Measurements from ENCODE around the gene WTIP.
"Not testable (repeated sequence)": the region's sequence is repeated elsewhere in the genome, so short reads cannot be mapped to it uniquely, and the experiment has no call there.

Gene WTIP

GRCh38 chr19:34504273-34504808 lies 22.8 kb downstream of the WTIP start:
- DNase-seq: no peak

- DNase-seq: no peak
Measured at GRCh38 chr19:34504809-34505291, 23.3 kb downstream of the WTIP start.

DNA sequence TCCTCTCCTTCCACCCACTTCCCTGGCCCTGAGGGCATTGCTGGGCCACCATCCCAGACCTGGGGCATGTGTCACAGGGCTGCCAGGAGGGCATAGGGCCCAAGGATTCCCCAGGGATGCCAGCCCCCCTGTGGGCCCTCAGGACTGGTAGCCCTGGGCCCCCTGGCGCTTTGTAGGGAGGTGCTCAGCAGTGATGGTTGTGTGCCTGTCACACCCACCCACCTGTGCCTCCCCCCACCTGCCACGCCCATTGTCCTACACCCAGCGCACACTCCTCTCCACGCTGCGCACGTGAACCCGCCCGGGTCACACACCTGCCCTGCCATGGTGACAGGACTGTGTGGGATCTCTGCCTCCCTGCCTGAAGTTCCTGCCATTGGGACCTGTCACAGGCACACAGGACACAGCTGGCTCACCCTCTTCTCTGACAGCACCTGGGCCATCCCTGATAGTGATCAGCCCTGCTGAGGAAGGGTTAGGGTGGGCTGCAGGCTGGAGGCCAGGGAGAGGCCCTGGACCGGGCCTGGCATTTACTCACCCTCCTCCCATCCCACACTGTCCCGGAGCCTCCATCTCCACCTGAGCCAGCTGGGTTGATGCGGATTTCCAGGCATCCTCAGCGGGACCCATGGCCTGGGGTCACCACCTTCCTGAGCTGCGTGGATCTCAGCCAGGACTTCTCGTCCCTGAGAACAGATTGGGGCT lies 23.9 kb downstream of the WTIP start:
- DNase-seq: no peak

DNA sequence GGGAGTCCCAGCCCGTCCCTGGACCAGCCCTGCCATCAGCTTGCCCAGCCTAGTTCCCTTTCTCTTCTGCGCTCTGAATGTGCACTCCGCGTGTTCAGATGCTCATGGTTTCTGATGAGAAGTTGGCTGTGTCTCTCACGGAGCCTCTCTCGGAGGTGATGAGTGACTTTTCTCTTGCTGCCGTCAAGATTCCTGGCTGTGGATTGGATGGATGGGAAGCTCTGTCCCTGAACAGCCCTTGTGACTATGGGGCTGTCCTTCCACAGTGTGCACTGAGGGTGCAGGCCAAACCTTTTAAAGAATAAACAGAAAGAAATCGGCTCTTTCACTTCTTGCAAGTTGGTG lies 24.4 kb downstream of the WTIP start:
- DNase-seq: no peak

- no peak for DNase-seq
Measured at GRCh38 chr19:34507414-34508067, 26.0 kb downstream of the WTIP start.

- no peak for DNase-seq
Measured at GRCh38 chr19:34508540-34508939, 27.0 kb downstream of the WTIP start.

GRCh38 chr19:34510904-34511303 lies 29.3 kb downstream of the WTIP start:
- not testable (repeated sequence) for DNase-seq

DNA sequence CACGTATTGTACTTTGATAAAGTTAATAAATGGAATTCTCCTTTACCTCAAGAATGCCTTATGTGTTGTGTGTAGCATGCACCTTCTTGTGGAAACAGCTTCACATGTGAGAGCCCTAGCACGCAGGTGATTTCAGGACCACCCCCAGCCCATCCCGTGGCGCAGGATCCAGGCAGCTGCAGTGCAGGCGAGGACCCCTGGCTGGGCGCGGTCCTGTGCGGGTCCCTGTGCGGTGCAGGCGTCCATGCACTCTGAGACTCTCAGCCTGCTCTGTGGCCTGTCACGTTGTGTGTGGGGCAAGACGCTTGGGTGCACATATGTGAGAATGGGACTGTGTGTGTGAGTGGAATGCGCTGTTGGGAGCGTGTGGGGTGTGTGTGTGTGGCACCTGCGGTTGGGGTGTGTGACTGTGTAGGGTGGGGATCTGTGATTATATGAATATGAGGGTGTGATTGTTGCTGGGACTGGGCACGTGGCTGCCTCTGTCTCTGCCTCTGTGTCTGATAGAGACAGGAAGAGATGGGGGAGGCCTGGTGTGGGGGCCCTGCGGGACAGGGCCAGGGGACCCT lies 30.8 kb downstream of the WTIP start:
- no peak for DNase-seq

- no peak for DNase-seq
Measured at GRCh38 chr19:34513767-34514166, 32.2 kb downstream of the WTIP start.

DNA sequence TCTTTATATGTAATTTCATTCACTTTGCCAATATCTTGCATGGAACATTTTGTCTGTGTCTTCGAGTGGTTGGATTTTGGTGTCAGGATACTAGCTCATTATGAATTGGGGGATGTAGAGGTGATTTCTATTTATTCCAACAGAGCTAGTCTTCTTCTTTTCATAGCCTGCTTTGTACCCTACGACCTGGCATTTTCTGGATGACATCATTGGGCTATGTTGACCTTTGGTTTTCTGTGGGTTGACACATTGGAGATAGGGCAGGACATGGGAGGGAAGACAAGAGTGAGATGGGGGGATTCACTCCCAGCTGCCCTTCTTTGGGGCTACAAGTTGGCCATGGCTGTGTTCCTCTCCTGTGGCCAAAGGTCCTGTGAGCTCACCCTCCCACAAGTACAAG lies 38.0 kb downstream of the WTIP start:
- DNase-seq: no peak

- no peak for DNase-seq
Measured at GRCh38 chr19:34523408-34523807, 41.9 kb downstream of the WTIP start.

DNA sequence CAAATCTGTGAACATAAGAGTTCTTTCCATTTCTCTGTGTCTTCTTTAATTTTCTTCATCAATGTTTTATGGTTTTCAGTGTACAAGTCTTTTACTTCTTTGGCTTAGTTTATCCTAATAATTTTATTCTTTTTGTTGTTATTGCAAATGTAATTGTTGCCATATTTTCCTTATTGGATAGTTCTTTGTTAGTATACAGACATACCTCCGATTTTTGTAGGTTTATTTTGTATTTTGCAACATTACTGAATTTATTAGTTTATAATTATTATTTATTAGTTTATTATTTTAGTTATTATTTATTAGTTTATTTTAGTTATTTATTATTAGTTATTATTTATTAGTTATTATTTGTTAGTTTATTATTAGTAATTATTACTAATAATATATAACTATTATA lies 43.4 kb downstream of the WTIP start:
- DNase-seq: no peak

- DNase-seq: no peak
Measured at GRCh38 chr19:34534206-34534605, 52.6 kb downstream of the WTIP start.

- no peak for DNase-seq
Measured at GRCh38 chr19:34539396-34539795, 57.8 kb downstream of the WTIP start.

- DNase-seq: no peak
Measured at GRCh38 chr19:34540811-34541557, 59.4 kb downstream of the WTIP start.

DNA sequence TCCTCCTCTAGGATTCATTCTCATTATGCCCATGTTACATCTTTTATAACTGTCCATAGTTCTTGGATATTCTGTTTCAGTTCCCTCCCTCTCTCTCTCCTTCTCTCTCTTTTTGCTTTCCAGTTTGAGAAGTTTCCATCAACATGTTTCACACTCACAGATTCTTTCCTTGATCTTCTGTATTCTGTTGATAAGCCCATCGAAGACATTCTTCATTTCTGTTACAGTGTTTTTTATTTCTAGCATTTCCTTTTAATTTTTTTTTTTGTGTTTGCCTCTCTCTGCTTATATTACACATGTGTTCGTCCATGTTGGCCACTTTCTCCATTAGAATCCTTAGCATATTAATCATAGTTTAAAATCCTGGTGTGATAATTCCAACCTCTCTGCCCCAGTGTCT lies 68.3 kb downstream of the WTIP start:
- no peak for DNase-seq

GRCh38 chr19:34555447-34555846 lies 73.9 kb downstream of the WTIP start:
- peak; percentile 22 for DNase-seq

DNA sequence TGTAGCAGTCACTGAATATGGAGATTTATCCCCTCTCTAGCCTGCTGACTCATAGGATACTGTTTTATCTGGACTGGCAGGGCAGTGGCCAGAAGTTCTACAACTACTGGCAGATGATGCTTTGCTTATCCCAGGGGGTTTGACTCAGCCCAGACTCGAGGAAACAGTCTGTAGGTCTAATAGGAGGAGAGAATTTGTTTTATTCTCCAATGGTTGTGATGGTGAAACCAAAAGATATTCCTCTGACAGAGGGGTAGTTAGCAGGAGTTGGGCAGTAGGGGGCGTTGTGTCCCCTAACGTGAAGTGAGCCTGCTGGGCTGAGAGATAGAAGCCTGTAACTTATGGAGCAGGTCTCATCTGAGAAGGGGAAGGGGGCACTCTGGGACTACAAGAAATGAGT lies 74.9 kb downstream of the WTIP start:
- DNase-seq: peak; percentile 21

DNA sequence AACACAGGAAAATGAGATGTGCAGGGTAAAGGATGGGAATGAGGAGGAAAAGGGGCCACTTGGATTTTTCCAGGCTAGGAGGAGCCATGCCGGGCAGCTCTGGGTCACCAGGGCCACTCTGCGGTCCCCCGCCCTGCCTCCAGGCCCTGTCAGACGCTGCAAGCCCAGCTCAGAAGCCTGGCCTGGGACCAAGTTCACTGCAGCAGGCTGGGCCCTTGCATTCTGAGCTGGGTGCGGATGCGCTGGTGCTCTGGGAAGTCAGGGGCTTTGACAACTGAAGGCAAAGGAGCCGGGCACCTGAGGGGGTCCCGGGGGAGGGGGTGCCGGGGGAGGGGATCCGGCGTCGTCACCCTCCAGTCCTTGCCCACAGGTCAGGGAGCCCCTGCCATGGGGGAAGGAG lies 77.5 kb downstream of the WTIP start:
- DNase-seq: no peak

DNA sequence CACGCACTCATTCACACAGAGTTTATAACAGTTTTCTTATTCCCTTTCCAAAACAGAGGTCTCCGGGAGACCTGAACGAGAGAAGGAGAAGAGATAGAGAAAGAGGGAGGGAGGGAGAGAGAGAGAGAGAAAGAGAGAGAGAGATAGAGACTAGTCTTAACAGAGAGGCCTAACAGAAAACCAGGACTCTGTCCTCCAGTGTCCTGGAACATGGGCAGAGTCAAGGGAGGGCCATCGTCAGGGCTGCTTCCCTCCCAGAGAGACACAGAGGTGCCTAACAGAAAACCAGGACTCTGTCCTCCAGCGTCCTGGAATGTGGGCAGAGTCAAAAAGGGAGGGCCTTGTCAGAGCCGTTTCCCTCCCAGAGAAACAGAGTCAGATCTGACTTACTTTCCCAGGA lies 78.7 kb downstream of the WTIP start:
- DNase-seq: no peak
